Hematopoietic multipotent progenitor cell treated with erythropoietin and hydrocortisone succinate and interleukin-3 and kit ligand, for 4 days (in vitro differentiated cells): ENCODE measurements around the gene ZDHHC22.

Source experiments
- DNase-seq: peaks from one replicate; pipeline ENCODE4 v3.0.0-alpha.2; 2015

The ZDHHC22 gene

DNA sequence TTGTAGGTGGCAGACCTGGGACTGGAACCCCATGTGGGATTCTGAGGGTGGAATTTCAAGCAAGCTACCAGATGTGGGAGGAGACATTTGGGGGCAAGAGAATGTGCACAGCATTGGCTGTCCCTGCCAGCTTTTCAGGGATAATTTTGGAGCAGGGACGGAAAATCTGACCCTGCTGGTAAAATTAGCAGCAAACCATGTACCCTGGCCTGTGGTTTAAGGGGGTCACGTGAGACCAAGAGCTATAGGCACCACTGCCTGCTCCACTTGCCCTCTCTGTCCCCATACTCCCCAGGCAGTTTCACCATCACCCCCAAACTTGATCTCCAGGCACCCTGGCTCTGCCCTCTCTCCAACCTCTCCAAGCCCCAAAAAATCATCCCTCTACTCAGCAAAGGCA is 13.5 kb upstream of the ZDHHC22 start:
- no peak for DNase-seq

DNA sequence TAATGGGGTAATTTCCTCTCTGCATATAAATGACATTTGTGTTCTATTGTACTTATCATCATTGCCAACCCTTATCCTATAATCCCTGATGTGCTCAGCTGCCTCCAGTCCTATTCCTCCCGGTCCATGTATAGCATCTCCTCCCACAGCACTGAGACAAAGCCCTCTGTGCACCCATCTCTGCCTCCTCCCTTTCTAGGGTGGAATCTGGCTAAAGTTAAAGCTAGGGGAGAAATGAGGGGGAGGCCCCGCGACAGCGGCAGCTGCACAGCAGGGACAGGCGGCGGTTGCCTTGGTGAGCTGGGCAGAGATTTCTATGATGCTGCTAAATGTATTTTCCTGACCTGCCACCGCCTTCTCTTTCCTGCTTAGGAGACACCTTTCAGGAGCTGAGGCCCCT is 12.8 kb upstream of the ZDHHC22 start:
- DNase-seq: no peak

DNA sequence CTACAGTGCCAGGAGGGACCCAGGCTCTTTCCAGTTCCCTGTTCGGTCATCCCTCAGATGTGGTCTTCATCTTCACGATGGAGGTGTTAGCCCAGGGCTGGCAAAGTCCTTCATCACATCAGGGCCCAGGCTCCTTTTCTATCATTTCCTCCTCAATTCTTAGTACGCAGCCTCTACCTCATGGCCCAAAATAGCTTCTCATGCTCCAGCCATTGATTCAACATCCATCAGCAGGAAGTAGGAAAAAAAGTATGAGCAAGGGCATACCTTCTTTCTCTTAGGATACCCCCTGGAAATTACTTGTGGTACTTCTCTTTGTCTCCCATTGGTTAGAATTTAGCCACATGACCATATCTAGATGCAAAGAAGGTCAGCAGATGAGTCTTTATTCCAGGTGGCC is 12.2 kb upstream of the ZDHHC22 start:
- no peak for DNase-seq

GRCh38 chr14:77151918-77152588 is 10.5 kb upstream of the ZDHHC22 start:
- DNase-seq: peak; percentile 78

- DNase-seq: peak; percentile 61
Measured at GRCh38 chr14:77151245-77151644, 9.7 kb upstream of the ZDHHC22 start.

GRCh38 chr14:77148510-77149231 is 7.1 kb upstream of the ZDHHC22 start:
- DNase-seq: no peak

GRCh38 chr14:77145975-77146740 is 4.6 kb upstream of the ZDHHC22 start:
- no peak for DNase-seq

DNA sequence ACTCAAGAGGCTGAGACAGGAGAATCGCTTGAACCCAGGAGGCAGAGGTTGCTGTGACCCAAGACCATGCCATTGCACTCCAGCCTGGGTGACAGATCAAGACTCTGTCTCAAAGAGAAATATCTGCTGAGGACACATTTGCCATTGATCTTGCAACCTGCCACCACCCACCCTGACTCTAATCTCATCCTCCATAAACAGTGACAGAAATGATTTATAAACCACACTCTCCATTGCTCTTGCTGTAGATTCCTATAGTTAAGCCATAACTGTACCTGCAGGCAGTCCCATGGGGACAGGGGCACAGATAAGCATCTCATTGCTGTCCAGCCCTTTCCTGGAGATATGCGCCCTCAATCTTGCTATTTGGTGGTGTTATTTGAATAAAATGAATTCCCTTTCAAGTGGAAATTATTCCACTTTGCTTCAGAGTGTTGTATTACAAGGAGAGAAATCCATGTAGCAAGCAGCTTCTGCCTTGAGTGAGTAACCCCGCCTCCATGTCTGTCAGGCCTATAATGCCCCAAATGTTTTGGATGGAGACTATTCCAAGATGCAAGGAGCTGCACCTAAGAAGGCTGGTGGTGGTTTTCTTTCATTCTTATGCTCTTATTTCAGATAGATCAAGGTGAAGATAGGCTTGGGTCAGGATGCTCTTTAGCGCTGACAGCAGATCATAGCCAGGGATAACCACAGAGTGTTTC is 3.0 kb upstream of the ZDHHC22 start:
- no peak for DNase-seq

DNA sequence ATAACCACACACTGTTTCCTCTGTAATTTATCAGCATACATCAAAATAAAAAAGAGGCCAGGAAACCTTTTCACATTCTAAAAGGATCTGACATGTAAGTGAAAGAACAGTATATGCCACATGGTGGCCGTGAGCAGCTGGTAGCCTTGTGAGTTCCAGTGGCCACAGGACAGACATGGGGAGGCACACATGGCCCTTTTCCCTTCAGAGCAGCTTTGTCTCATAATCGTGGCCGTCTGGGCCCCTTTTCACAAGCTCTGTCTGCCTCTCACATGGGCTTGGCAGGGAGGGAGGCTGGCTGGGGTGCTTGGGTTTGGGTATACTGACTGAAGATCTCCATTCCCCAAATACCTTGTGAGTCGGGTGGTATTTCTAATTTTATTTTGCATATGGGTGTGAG is 1.5 kb upstream of the ZDHHC22 start:
- DNase-seq: no peak

GRCh38 chr14:77142005-77142800 is 612 bp upstream of the ZDHHC22 start:
- DNase-seq: no peak

DNA sequence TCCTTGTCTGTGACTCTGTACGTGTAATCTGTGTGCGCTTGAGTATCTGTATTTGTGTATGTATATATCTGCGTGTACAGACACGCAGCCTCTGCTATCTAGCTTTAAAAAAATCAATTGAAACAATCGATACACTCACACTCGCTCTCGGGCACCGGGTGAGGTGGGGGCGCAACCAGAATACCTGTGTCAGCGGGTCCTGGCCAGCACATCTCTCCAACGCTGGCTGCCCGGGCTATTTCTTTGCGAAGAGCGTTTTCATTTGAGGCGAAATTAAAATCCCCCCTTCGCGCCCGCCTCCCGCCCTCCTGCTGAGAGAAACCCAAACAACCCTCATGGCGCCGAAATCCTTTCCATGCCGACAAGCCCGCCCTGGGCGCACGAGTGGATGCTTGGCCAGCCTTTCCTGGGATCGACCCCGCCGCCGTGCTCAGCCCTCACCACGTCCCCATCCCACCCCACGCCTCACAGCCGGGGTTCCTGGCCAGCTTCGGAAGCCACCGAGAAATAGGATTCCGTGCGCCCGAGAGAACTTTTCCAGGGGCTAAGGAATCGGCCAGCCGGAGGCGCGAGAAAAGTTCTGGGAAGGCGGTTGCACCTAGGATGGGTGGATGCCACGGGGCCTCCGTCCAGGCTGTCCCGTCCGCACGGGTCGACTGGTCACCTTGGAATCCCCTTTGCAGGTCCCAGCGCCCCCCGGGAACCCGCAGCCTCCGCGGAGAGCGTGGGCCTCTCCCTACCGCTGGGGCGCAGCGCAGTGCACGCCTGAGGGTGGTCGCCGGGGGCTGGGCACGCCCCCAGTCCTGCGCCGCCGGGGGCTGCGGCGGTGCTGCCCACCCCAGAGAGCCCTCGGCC is 1.0 kb downstream of the ZDHHC22 start:
- no peak for DNase-seq

DNA sequence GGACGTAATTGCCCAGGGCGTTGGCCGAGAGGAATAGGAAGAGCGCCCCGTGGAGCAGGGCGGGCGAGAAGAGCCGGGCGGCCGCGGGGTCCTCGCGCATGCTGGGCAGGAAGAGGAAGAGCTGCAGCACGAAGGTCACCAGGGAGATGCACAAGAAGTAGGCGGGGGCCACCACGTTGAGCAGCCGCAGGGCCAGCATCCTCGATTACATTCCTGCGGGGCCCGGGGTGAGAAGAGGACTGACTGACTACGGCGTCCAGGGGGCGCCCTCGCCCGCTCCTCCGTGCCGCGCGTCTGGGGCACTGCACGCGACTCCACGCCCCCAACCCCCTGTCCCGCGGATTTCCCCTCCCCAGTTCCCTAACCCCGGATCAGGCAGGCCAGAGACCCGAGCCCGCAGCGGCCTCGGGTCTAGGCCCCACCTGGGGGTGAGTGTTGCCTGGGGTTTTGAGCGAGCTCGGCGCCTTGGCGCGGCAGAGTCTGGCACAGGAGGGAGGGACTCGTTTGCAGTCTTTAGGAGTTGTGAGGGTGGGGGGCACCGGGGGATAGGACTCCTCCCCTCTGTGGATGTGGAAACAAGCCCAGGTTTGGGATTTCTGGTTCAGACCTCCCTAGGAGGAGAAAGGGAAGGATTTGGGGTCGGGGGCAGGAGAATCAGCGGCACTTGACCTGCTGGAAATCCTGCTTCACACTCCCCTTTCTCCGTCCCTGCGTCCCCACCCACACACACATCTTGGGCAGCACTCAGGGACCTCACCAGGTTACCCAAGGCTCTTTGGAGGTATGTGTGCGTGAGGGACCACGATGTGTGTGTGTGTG is 1.8 kb downstream of the ZDHHC22 start:
- DNase-seq: peak; percentile 75

GRCh38 chr14:77139022-77139421 is 2.6 kb downstream of the ZDHHC22 start:
- DNase-seq: no peak

- peak; percentile 91 for DNase-seq
Measured at GRCh38 chr14:77133720-77134338, 7.8 kb downstream of the ZDHHC22 start.

GRCh38 chr14:77131871-77132486 is 9.6 kb downstream of the ZDHHC22 start:
- no peak for DNase-seq

- DNase-seq: no peak
Measured at GRCh38 chr14:77131206-77131605, 10.4 kb downstream of the ZDHHC22 start.

DNA sequence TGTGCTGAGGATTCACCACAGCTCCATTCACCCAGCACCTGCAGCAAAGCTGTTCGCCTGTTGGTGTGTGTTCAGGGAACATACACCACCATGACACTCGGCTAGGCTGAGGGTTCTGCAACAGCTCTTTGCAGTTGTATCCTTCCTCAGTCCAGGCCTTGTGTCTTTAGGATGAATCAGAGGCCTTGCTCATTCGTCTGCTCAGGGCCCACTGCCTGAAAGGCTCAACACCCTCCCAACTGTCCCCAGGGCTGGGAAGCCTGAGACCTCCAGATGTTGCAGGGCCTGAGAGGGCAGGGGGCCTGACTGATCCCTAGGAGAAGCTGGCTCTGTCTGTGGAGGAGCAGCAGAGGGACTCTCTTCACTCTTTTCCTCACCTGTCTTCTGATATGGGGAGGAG is 11.2 kb downstream of the ZDHHC22 start:
- DNase-seq: no peak

GRCh38 chr14:77128414-77128891 is 13.1 kb downstream of the ZDHHC22 start:
- no peak for DNase-seq

DNA sequence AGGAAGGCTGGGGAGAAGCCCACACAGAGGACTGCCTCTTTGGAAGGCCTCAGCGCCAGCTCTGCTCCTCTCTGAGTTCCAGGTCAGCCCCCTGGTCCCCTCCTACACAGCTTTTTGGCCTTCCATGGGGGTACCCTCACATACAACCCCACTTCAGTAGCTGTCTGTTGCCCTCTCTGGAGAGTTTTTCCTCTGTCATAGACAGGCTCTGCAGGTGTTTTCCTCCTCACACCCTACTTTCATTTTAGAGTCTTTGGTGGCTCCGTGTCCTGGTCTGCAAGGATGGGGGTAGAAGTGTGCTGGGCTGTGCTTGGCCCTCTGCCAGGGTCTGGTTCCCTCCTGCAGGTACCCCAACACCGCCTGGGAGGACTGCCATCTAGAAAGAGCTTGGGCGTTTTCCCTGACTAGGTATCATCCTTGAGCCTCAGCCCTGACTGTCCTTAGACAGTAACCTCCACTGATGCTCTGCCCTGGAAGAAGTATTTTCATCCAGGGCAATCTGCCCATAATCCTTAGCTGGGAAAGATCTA is 15.1 kb downstream of the ZDHHC22 start:
- DNase-seq: no peak
